AG04449 (cell line): ENCODE measurements around the gene OBSL1.

Experiments used
- CTCF ChIA-PET: fragments of 350-600 bp; formaldehyde crosslinking; extraction: SDS; loops from one replicate; lab custom pipeline; 2021; ENCODE audit warnings: antibody characterized with exemption; lab: Yijun Ruan, JAX
- POLR2A ChIA-PET: fragments of 400-600, 350-600 bp; formaldehyde crosslinking; extraction: SDS; loops from one replicate; lab custom pipeline; 2020; ENCODE audit warnings: antibody characterized with exemption, inconsistent platforms; lab: Yijun Ruan, JAX
- DNase-seq: peaks from one replicate; pipeline ENCODE4 v3.0.0-alpha.2; 2010; ENCODE audit warnings: low read depth, low spot score
- H3K4me3 ChIP-seq: 2 replicates; pipeline ENCODE4 v1.5.1; 2011; ENCODE audit warnings: low read depth, mild to moderate bottlenecking, control low read depth, low read length
- TF ChIP-seq, protein P1 (sequence below): IDR thresholded peaks from one replicate; pipeline ENCODE4 v1.5.1; 2011; ENCODE audit warnings: mild to moderate bottlenecking, moderate library complexity, low read length, control low read depth, inconsistent platforms; ENCODE audit not compliant: insufficient read depth; ENCODE audit errors: missing control alignments

OBSL1 gene

GRCh38 chr2:219575566-219576504 is 4.5 kb upstream of the OBSL1 start:
- CTCF ChIA-PET = interaction anchor here (1.2 to 4.7 kb wide), 3 partner anchors 13 to 67 kb away, joined by 3 to 34 read pairs (median 4); no protein-coding TSS in a partner anchor
- DNase-seq = no peak
- TF ChIP-seq, protein P1, sequence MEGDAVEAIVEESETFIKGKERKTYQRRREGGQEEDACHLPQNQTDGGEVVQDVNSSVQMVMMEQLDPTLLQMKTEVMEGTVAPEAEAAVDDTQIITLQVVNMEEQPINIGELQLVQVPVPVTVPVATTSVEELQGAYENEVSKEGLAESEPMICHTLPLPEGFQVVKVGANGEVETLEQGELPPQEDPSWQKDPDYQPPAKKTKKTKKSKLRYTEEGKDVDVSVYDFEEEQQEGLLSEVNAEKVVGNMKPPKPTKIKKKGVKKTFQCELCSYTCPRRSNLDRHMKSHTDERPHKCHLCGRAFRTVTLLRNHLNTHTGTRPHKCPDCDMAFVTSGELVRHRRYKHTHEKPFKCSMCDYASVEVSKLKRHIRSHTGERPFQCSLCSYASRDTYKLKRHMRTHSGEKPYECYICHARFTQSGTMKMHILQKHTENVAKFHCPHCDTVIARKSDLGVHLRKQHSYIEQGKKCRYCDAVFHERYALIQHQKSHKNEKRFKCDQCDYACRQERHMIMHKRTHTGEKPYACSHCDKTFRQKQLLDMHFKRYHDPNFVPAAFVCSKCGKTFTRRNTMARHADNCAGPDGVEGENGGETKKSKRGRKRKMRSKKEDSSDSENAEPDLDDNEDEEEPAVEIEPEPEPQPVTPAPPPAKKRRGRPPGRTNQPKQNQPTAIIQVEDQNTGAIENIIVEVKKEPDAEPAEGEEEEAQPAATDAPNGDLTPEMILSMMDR = no peak
- no peak overlapping the region for H3K4me3 ChIP-seq
- POLR2A ChIA-PET = no interaction called here

GRCh38 chr2:219574484-219575311 is 3.4 kb upstream of the OBSL1 start:
- ChIA-PET POLR2A (no interaction called here), CTCF (interaction anchor here (4.7 kb wide), 1 partner anchor 14 kb away, joined by 34 read pairs; no protein-coding TSS in a partner anchor)
- no peak overlapping the region for H3K4me3 ChIP-seq
- TF ChIP-seq, protein P1 = no peak
- no peak for DNase-seq

DNA sequence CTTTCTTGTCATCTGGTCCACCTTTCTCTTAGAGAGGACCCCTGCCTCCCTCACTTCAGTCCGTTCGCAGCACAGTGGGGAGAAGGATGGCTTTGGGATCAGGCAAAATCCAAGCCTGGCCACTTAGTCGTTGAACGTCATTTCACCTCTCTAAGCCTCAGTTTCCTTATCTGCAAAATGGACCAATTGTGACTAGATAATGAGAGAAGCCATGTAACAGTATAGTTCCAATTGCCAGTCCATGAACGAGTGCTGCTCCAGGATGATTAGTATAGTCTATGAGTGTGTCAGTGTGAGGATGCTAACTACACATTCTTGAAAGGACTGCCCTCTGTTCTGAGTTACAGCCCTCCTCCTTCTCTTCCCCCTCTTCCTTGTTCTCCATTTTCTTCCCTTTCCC is 1.8 kb upstream of the OBSL1 start:
- DNase-seq = no peak
- POLR2A ChIA-PET = interaction anchor here (0.6 kb wide), 1 partner anchor 23 kb away, joined by 3 read pairs; no protein-coding TSS in a partner anchor
- CTCF ChIA-PET = no interaction called here
- TF ChIP-seq, protein P1 = no peak
- no peak overlapping the region for H3K4me3 ChIP-seq

GRCh38 chr2:219572237-219573001 is 1.1 kb upstream of the OBSL1 start, which contains the start of gene INHA:
INHA (plus strand) TSS chr2:219572310; CDS start chr2:219572375, 65 bp downstream.
- ChIA-PET POLR2A (interaction anchor here (1.4 to 2.2 kb wide), 5 partner anchors 10 to 70 kb away, joined by 5 to 13 read pairs (median 8); partner anchors contain the start of genes CHPF, STK11IP and TMEM198), CTCF (interaction anchor here (2.2 to 4.0 kb wide), 2 partner anchors 11 to 118 kb away, joined by 14 to 46 read pairs; no protein-coding TSS in a partner anchor)
- DNase-seq = no peak
- TF ChIP-seq, protein P1 = no peak
- H3K4me3 ChIP-seq = peak within 1 kb of the TSS; percentile 72

DNA sequence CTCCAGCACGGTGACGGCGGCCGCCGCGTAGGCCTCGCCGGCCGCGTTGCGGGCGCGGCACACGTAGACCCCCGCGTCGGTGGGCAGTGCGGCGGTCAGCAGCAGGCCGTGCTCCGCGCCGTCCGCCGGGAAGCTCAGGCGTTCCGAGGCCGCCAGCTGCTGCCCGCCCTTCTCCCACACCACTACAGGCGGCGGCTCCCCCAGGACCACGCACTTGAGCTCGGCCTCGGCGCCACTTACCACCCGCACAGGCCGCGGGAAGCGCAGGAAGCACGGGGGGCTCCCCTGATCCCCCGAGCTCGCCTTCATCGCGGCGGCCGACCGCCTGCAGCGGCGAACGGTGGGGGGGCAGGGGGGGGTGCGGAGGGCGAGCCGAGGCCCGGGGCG is 422 bp downstream of the OBSL1 start:
- peak overlapping the region; percentile 72 for H3K4me3 ChIP-seq
- TF ChIP-seq, protein P1 = no peak
- no peak for DNase-seq
- POLR2A ChIA-PET = interaction anchor here (1.0 to 2.2 kb wide), 8 partner anchors 8 to 118 kb away, joined by 3 to 13 read pairs (median 6); partner anchors contain the start of gene STK11IP
- CTCF ChIA-PET = interaction anchor here (1.0 to 4.0 kb wide), 6 partner anchors 10 to 180 kb away, joined by 3 to 46 read pairs (median 6); no protein-coding TSS in a partner anchor
